A673 (cell line): ENCODE data around the gene ZNF384. TPM values are rescaled to one million over a fixed set of nuclear protein-coding genes. Genes with fewer than 3 reads are reported as not detected.

Experiments
- BruUV-seq: library from RNA; stranded (reverse); fragments of 400-500 nt; replicated peaks from 2 replicates; lab custom pipeline; 2021; lab: Mats Ljungman, UMichigan
- CTCF ChIA-PET: fragments of 300-600 bp; sonication (Branson Sonifier 250); formaldehyde crosslinking; loops from one replicate; lab custom pipeline; 2022; ENCODE audit warnings: antibody characterized with exemption; lab: Charles Lee
- POLR2A ChIA-PET: fragments of 300-600 bp; sonication (Branson Sonifier 250); formaldehyde crosslinking; loops from one replicate; lab custom pipeline; 2022; ENCODE audit warnings: antibody characterized with exemption; ENCODE audit not compliant: low non-redundant PET; lab: Charles Lee
- DNase-seq: peaks from one replicate; pipeline ENCODE4 v3.0.0-alpha.2; 2015; ENCODE audit warnings: low spot score
- H3K27ac ChIP-seq: fragments of 200-600 bp; sonication (generic); 2 replicates; pipeline ENCODE4 v1.5.1; 2016; ENCODE audit warnings: mixed run types, low read depth, mild to moderate bottlenecking, mixed read lengths, antibody characterized with exemption, low read length; ENCODE audit not compliant: poor library complexity, severe bottlenecking
- H3K27me3 ChIP-seq: fragments of 200-600 bp; sonication (generic); replicated peaks from 2 replicates; pipeline ENCODE4 v1.6.1; 2017; ENCODE audit warnings: mixed run types, low read depth, mild to moderate bottlenecking, mixed read lengths, antibody characterized with exemption, low read length; ENCODE audit not compliant: insufficient read depth, poor library complexity
- H3K36me3 ChIP-seq: fragments of 200-600 bp; sonication (generic); 2 replicates; pipeline ENCODE4 v1.6.1; 2016; ENCODE audit warnings: mixed run types, mild to moderate bottlenecking, mixed read lengths, antibody characterized with exemption, low read length; ENCODE audit not compliant: insufficient read depth, poor library complexity, severe bottlenecking
- H3K4me1 ChIP-seq: fragments of 200-600 bp; sonication (generic); 2 replicates; pipeline ENCODE4 v1.6.1; 2017; ENCODE audit warnings: mixed run types, mild to moderate bottlenecking, mixed read lengths, antibody characterized with exemption, low read length; ENCODE audit not compliant: insufficient read depth, poor library complexity, severe bottlenecking
- H3K4me3 ChIP-seq: fragments of 200-600 bp; sonication (generic); 2 replicates; pipeline ENCODE4 v1.5.1; 2016; ENCODE audit warnings: low read depth, mixed run types, mild to moderate bottlenecking, mixed read lengths, low read length; ENCODE audit not compliant: poor library complexity, severe bottlenecking
- H3K9me3 ChIP-seq: fragments of 200-600 bp; sonication (generic); 2 replicates; pipeline ENCODE4 v1.6.1; 2016; ENCODE audit warnings: mixed run types, low read depth, mild to moderate bottlenecking, mixed read lengths, antibody characterized with exemption, low read length; ENCODE audit not compliant: poor library complexity, severe bottlenecking
- EZH2 ChIP-seq: fragments of 200-600 bp; sonication (generic); IDR thresholded peaks from 2 replicates; pipeline ENCODE4 v1.6.1; 2017; ENCODE audit warnings: borderline replicate concordance, low read depth, mild to moderate bottlenecking, mixed read lengths, antibody characterized with exemption, low read length; ENCODE audit not compliant: poor library complexity, severe bottlenecking
- intact Hi-C: fragments of 100-400 bp; cut with micrococcal nuclease; formaldehyde crosslinking; loops from one replicate; pipeline ENCODE4 v1.10.0; 2022; ENCODE audit not compliant: unreplicated experiment
- total RNA-seq: library from RNA; stranded (reverse); gene quantifications from 2 replicates; pipeline ENCODE4 v1.2.3, GENCODE V29; 2021
- TF ChIP-seq, protein P1 (sequence below): fragments of 300-800, 200-600 bp; sonication (generic); conservative IDR thresholded peaks from 2 replicates; pipeline ENCODE4 v1.5.1; 2017; ENCODE audit warnings: low read depth, mild to moderate bottlenecking, antibody characterized with exemption, low read length, moderate library complexity, mixed read lengths

ZNF384 gene
- total RNA-seq, 1 experiment from 2014 or later, result 92.5 TPM

DNA sequence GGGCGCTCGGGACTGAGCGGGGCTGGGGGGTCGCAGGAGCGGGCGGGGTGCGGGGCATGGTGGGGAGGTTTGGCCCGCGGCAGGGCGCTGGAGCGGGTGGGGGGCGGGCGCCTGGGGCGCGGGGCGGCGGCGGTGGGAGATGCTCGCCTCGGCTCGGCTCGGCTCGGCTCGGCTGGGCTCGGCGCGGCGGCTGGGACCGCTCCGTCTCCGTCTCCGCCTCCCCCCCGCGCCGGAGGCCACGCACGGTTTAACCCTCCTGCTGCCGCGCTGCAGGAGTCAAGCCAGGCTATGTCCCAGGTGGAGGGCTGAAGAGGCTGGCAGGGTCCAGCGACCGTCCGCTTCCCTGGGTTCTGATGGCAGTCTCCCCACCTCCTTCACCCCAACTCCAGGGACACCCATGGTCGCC, 11.5 kb upstream of the ZNF384 start, which contains the start of gene PIANP:
PIANP (minus strand) TSS at position 170 of the 406 bp plus-strand sequence. CDS start 2,754 bp downstream, outside the sequence.
- intact Hi-C loops, result no loop called here
- no peaks in the 10 kb centered on the region for H3K36me3 ChIP-seq
- H3K27ac ChIP-seq, result no peak within 1 kb of the TSS
- TF ChIP-seq EZH2, result no peak
- TF ChIP-seq, protein P1, sequence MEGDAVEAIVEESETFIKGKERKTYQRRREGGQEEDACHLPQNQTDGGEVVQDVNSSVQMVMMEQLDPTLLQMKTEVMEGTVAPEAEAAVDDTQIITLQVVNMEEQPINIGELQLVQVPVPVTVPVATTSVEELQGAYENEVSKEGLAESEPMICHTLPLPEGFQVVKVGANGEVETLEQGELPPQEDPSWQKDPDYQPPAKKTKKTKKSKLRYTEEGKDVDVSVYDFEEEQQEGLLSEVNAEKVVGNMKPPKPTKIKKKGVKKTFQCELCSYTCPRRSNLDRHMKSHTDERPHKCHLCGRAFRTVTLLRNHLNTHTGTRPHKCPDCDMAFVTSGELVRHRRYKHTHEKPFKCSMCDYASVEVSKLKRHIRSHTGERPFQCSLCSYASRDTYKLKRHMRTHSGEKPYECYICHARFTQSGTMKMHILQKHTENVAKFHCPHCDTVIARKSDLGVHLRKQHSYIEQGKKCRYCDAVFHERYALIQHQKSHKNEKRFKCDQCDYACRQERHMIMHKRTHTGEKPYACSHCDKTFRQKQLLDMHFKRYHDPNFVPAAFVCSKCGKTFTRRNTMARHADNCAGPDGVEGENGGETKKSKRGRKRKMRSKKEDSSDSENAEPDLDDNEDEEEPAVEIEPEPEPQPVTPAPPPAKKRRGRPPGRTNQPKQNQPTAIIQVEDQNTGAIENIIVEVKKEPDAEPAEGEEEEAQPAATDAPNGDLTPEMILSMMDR, result no peak
- ChIA-PET CTCF (no interaction called here), POLR2A (no interaction called here)
- BruUV-seq, result no TSS peak
- peaks cover 27% of the 10 kb centered on the region for H3K27me3 ChIP-seq
- H3K9me3 ChIP-seq, result no peaks in the 10 kb centered on the region
- no peak for DNase-seq
- H3K4me3 ChIP-seq, result peak within 1 kb of the TSS; percentile 66
- peaks cover 2% of the 10 kb centered on the region for H3K4me1 ChIP-seq

DNA sequence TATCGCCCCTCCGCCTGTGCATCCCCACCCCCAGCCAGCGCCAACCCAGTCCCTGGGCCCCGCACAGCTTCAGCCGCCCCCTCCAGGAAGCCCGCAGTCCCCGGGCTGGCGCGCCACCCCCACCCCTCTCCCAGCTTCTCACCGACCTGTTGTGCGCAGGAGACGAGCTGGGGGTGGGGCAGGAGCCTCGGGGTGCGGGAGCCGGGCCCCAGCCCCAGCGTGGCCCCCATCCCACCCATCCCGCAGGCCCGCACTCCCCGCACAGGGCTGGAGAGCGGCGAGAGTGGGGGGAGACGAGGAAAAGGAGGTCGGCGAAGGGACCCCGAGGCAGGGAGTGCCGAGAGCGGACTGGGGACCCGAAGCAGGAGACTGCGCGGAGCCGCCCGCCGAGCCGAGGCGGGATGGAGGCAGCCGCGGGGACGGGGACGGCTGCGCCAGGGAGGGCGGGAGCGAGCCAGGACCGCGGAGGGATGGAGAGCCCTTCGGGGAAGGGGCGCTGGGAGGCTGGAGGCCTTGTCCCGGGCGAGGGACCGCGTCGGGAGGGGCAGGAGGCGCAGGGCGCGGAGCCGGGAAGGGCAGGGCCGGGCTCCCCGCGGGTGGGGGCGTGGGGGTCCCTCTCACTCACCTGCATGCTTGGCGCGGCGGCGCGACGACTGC, 10.9 kb upstream of the ZNF384 start:
- no peaks in the 10 kb centered on the region for H3K9me3 ChIP-seq
- peak overlapping the region; percentile 66 for H3K4me3 ChIP-seq
- no peaks in the 10 kb centered on the region for H3K36me3 ChIP-seq
- DNase-seq, result no peak
- peaks cover 27% of the 10 kb centered on the region for H3K27me3 ChIP-seq
- POLR2A ChIA-PET, result interaction anchor here (0.6 kb wide), 1 partner anchor 11 kb away, joined by 8 read pairs; the partner anchor contains the start of gene ZNF384
- intact Hi-C loops, result loop anchor here (5.0 kb wide), 1 partner anchor 148 kb away; no protein-coding TSS in a partner anchor
- BruUV-seq, result no TSS peak
- H3K4me1 ChIP-seq, result peaks cover 7% of the 10 kb centered on the region
- CTCF ChIA-PET, result interaction anchor here (0.6 kb wide), 1 partner anchor 37 kb away, joined by 3 read pairs; no protein-coding TSS in a partner anchor
- TF ChIP-seq, protein P1, result no peak
- no peak overlapping the region for H3K27ac ChIP-seq

DNA sequence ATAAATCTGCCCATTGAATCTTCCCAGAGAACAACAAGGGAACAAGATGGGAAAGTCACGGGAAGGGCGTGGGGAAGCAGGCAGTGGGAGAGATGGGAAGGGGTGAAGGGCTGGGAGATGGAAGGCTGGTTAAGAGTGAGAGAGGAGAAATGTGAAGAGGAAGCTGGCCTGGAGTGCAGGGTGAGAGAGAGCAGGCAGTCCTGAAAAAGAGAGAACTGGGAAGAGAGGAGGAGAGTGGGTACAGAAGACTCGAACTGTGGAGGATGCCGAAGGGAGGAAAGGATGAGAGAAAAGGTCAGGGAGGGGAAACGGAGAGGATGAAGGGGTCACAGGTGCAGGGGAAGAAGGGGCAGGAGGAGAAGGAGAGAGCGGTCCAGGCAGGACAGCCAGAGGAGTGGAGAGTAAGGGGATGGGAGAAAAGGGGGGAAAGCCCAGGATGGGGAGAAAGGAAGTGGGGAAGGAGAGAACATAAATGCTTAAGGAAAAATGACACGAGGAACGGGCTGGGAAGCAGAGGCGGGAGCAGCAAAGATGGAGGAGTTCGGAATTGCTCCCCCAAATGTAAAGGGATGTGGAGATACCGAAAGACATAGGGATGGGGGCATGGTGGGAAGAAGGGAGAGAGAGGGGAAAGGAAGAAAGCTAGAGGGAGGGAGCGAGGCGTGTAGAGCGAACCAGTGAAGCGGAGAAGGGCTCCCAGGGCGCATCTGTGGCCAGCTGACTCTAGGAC, 10.2 kb upstream of the ZNF384 start:
- ChIA-PET CTCF (interaction anchor here (0.6 kb wide), 1 partner anchor 38 kb away, joined by 3 read pairs; no protein-coding TSS in a partner anchor), POLR2A (interaction anchor here (0.6 kb wide), 1 partner anchor 10 kb away, joined by 8 read pairs; the partner anchor contains the start of gene ZNF384)
- DNase-seq, result no peak
- H3K27me3 ChIP-seq, result peaks cover 27% of the 10 kb centered on the region
- peaks cover 7% of the 10 kb centered on the region for H3K4me1 ChIP-seq
- intact Hi-C loops, result loop anchor here (5.0 kb wide), 1 partner anchor 147 kb away; no protein-coding TSS in a partner anchor
- TF ChIP-seq, protein P1, result no peak
- no peak for TF ChIP-seq EZH2
- peak overlapping the region; percentile 66 for H3K4me3 ChIP-seq
- H3K9me3 ChIP-seq, result no peaks in the 10 kb centered on the region
- BruUV-seq, result no TSS peak
- no peak overlapping the region for H3K27ac ChIP-seq
- no peaks in the 10 kb centered on the region for H3K36me3 ChIP-seq
